ENCODE results near the gene LENG8. TPM values are rescaled to one million over a fixed set of nuclear protein-coding genes. Genes with fewer than 3 reads are reported as not detected.
A peak's percentile ranks its signal among the peaks of the same experiment; 100 is the strongest.
"Not testable (repeated sequence)": the region's sequence is repeated elsewhere in the genome, so short reads cannot be mapped to it uniquely, and the experiment has no call there.

Gene LENG8
- total RNA-seq, 1 donor from 2014 or later: 41.0 TPM

DNA sequence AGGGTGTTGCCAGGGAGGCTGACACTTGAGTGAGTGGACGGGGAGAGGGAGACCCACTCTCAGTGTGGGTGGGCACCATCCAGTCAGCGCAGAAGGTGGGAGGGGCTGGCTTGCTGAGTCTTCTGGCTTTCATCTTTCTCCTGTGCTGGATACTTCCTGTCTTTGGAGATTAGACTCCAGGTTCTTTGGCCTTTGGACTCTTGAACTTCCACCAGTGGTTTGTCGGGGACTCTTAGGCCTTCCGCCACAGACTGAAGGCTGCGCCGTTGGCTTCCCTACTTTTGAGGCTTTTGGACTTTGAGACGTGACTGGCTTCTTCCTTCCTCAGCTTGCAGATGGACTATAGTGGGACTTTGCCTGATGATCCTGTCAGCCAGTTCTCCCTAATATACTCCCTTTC lies 4.3 kb upstream of the LENG8 start:
- no peak for DNase-seq

DNA sequence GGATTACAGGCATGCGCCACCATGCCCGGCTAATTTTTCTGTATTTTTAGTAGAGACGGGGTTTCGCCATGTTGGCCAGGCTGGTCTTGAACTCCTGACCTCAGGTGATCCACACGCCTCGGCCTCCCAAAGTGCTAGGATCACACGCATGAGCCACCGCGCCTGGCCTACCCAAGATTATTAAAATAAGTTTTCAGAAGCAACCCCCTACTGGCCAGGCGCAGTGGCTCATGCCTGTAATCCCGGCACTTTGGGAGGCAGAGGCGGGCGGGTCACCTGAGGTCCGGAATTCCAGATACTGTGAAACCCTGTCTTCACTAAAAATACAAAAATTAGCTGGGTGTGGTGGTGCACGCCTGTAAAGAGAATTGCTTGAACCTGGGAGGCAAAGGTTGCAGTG lies 2.6 kb upstream of the LENG8 start:
- DNase-seq: not testable (repeated sequence)

DNA sequence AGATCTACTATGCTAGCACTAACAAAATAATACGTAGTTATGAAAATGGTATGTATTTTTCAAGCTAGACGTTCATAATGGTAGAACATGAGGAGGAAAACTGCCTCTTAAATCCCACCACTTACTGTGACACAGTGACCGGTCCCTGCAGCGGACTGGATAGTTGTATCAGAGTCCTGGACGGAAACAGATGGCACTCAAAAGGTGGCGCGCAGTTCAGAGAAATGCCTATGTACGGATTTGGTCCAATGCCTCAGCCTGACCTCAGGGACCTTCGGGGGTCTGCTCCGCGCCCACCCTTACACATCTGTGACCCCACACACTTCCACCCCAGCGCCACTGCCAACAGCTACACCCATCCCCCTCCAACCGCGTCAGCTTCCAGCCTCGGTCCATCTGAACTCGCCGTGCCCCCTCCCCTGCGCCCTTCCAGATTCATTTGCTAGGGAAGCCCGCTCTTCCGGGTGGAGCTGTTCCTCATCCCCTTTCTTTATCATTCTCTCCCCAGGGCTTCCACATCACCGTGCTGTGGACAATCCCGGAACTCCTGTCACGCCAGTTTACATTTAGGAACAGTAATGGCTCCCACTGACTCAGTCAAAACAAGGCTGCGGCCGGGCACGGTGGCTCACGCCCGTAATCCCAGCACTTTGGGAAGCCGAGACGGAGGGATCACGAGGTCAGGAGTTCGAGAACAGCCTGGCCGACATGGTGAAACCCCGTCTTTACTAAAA lies 792 bp upstream of the LENG8 start:
- DNase-seq: peak; percentile 75

DNA sequence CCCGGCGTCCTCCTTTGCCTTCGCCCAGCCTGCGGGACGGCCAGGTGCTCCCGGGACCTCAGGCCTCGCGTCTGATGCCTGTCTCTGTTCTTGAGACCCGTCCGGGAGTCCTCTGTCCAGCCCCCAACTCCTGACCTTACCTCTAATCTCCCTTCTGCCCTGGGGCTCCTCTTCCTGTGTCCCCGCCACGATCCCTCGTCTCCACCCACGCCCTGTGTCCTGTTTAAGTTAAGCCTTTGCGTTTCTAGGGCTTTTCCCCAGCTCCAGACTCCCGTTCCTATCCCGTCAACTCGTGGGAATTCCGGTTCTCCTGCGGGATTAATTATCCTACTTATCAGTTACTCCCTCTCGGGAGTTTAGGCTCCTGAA lies 686 bp downstream of the LENG8 start:
- DNase-seq: peak; percentile 49

DNA sequence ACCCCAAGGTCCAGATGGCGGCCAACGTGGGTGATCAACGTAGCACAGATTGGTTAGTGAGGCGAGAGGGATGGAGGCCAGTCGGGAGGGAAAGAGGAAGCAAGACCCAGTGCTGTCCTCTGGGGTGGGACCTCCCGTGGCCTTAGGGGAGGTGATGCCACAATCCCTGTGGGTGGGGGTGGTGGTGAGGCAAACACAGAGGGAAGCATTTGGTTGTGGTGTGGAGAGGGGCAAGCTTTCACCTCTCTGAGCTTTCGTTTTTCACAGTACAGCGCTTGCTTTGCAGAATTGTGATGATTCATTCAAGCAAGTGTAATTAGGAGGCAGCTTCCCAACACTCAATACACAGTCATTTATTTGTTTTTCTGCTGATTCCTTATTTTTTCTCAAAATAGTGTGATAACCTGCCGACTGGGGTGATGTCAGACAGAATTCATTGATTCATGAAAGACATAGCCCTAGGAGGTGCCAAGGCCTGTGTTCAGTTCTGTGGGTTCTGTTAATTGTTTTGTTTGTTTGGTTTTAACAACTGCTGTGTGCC lies 2.4 kb downstream of the LENG8 start:
- no peak for DNase-seq

DNA sequence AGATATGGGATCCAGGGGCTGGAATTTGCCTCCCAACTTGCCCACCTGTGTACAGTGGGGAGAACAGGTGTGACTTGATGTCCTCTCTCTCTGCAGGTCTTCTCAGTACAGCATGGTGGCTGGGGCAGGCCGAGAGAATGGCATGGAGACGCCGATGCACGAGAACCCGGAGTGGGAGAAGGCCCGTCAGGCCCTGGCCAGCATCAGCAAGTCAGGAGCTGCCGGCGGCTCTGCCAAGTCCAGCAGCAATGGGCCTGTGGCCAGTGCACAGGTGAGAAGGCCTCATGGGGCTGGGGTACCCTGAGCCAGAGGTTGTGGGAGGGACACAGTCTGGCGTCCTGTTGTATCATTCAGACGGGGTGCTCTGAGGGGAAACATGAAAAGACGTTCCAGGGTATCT lies 3.0 kb downstream of the LENG8 start:
- no peak for DNase-seq

DNA sequence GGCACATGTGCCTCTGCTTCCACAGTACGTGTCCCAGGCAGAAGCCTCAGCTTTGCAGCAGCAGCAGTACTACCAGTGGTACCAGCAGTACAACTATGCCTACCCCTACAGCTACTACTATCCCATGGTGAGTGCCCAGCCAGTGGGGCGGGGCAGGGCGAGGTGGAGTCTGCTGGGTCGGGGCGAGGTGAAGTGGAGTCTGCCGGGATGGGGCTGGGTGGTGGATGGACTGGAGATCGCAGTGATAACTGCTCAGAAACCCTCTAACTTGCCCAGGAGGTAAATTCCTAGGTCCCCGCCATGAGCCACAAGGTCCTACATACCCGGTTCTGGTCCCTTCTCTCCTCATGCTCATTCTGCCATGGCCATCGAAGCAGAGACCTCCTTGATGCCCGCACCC lies 3.6 kb downstream of the LENG8 start:
- no peak for DNase-seq

DNA sequence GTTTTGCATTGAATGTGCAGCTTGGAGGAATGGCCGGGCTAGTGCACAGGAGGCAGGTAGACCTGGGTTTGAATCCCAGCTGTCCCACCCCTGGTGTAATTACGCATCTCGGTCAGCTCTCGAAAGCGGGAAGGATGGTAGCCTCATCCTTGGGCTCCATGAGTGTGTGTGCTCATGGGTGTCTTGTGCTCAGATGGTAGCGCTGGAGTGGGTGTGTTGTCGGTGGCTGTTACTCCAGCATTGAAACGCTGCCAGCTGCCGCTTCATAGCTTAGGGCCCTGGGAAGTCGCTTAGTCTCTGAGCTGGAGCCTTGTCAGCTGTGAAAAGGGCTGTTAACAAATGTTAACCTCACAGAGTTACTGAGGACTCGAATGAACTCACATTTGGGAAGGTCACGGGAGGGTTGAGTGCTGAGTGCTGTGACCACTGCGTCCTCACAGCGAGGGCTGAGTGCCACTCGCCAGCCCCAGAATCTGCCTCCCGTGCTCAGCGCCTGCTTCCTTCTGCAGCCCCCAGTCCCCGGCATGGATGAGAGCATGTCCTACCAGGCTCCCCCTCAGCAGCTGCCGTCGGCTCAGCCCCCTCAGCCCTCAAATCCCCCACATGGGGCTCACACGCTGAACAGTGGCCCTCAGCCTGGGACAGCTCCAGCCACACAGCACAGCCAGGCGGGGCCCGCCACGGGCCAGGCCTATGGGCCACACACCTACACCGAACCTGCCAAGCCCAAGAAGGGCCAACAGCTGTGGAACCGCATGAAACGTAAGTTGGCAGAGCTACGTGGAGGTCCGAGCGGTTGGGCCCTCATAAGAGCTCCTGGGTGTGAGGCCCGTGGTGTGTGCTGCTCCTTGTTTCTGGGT lies 5.2 kb downstream of the LENG8 start:
- DNase-seq: no peak

DNA sequence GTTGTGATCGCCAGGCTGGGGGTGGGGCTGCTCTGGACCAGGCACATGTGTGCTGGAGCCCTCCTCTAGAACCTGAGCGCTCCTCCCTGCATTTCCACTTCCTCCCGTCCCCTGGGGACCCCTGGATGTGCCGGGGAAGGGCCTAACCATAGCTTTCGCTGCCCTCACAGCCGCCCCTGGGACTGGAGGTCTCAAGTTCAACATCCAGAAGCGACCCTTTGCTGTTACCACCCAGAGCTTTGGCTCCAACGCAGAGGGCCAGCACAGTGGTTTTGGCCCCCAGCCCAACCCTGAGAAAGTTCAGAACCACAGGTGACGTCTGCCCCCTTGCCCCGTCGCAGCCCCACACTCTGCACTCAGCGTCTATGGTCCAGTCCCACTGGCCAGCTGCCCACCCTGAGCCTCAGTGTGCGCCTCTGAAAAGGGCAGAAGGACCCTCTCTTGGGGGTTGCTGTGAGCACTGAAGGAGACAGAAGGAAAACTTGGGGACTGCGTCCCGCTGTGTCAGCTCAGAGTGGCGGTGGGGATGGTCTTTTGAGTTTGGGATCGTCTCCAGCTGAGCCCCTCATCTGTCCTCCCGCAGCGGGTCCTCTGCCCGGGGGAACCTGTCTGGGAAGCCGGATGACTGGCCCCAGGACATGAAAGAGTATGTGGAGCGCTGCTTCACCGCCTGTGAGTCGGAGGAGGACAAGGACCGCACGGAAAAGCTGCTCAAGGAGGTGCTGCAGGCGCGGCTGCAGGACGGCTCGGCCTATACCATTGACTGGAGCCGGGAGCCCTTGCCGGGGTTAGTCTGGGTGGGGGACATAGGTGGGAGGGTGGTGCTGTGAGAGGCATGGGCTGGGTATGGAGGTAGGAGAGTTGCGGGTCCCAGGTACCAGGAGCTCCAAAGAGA lies 6.0 kb downstream of the LENG8 start:
- no peak for DNase-seq

DNA sequence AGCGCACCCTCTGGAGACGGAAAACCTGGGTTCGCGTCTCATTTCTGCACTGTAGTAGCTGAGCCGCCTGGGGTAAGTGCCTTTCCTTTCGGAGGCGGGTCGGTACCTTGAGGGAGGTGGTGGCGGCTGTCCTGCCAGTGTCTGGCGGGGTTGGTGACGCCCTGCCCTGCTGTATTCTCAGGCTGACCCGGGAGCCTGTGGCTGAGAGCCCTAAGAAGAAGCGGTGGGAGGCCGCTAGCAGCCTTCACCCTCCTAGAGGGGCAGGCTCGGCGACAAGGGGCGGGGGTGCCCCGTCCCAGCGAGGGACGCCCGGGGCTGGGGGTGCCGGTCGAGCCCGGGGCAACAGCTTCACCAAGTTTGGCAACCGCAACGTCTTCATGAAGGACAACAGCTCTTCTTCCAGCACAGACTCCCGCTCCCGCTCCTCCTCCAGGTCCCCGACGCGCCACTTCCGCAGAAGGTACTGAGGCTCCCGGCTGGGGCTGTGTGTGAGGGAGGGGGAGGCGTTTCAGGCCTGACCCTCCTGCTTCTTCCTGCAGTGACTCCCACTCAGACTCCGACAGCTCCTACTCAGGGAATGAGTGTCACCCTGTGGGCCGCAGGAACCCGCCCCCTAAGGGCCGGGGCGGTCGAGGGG lies 6.9 kb downstream of the LENG8 start:
- DNase-seq: no peak

DNA sequence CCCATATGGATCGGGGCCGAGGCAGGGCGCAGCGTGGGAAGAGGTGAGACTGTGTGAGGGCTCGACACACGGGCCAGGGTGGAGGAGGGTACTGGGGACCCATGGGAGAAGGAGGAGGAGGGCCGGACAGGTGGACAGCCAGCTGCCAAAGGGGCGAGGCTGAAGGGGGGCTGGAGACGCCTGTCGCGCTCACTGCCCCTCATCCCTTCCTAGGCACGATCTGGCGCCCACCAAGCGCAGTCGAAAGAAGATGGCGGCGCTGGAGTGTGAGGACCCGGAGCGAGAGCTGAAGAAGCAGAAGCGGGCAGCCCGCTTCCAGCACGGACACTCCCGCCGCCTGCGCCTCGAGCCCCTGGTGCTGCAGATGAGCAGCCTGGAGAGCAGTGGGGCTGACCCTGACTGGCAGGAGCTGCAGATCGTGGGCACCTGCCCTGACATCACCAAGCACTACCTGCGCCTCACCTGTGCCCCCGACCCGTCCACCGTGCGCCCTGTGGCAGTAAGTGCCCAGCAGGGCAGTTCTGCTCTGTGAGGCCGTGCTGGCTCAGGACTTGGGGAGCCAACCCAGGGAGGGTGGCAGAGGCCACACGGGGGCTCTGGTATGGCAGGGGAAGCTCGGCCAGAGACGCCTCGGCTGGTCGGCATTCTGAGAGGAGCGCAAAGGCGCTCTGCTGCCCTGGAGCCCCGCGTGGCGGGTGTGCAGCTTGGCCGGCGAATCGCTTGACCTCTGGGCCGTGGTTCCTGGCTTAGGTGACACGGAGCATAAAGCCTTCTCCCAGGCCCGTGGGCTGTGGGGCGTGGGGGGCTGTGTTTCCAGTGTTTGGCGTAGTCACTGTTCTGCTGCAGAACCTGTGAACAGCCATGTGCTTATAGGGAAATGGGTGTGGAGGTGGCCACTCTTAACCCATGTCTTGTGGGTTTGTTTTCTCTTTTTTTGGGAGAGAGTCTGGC lies 7.7 kb downstream of the LENG8 start:
- DNase-seq: no peak

DNA sequence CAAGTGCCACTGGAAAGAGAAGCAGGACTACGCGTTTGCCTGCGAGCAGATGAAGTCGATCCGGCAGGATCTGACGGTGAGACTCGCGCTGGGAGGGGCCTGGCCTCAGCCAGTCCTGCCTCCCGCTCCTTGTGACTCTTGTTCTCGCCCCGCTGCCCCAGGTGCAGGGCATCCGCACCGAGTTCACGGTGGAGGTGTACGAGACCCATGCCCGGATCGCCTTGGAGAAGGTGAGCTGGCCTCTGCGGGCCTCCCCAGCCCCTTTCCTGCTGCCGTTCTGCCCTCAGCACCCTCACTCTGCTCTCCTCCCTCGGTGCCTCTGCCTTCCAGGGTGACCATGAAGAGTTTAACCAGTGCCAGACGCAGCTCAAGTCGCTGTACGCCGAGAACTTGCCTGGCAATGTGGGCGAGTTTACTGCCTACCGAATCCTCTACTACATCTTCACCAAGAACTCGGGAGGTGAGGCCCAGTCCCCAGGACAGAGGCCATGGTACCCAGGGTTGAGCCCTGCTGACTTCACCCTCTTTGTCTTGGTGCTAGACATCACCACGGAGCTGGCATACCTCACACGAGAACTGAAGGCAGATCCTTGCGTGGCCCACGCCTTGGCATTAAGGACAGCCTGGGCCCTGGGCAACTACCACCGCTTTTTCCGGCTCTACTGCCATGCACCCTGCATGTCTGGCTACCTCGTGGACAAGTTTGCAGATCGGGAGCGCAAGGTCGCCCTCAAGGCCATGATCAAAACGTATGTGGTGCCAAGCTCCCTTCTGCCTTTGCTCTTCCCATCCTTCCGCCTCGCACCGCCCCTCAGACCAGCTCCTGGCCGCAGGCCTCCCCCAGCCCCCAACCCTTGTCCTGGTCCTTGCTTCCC lies 9.0 kb downstream of the LENG8 start:
- no peak for DNase-seq

DNA sequence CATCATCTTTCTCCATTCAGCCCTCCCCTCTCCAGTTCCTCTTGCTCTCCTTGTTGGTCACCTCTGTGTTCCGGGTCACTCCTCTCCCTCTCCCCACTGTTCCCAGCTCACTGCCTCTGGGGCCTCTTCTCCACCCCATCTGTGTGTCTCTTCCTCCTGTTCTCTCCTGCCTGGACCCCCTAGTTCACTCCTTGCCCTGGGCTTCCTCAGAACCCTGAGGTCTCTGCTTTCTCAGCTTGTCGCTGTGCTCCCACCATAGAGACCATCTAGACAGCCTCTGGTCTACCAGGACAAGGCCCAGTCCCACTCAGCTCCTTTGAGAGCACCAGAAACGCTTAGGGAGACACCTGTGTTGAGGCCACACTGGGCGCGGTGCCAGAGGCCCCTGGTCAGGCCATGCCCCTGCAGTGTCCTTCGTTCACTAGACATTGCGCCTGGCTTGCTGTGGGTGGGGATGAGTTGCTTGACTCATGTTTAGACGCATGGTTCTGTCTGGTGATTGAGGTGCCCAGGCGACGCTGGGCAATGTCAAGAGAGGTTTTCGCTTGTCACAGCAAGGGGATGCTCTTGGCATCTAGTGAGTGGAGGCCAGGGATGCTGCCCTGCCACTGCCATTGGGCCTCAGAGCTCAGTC lies 9.8 kb downstream of the LENG8 start:
- DNase-seq: no peak

DNA sequence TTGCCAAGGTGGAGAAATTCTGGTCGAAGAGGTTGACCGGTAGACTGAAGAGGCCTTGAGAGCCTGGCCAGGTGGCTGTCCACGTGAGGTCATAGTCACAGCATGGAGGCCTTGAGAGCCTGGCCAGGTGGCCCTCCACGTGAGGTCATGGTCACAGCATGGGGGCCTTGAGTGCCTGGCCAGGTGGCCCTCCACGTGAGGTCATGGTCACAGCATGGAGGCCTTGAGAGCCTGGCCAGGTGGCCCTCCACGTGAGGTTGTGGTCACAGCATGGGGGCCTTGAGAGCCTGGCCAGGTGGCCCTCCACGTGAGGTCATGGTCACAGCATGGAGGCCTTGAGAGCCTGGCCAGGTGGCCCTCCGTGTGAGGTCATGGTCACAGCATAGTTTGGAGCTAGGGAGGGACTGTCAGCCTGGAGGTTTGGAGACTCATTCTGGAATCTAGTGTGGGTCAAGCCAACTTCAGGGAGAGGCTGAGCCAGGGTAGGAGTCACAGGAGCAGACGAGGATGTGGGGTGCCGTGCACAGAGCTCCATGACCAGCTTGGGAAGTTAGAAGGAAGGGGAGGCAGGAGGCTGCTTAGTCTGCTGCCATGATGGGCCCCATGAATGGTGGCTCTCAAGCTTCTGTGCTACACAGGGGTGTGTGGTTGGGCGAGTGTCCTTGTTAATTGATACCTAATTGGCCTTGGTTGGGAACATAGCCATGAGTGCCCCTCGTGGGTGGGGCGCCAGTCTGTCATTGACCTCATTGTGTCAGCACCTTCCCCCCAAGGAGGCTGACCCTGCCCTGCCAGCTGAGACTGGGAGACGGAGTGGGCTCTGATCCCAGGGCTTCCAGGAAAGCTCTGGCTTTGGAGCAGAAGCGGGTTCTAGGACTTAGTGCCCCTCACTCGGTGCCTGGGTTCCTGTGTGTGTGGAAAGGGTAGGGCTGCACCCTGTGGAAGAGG lies 10.6 kb downstream of the LENG8 start:
- no peak for DNase-seq

DNA sequence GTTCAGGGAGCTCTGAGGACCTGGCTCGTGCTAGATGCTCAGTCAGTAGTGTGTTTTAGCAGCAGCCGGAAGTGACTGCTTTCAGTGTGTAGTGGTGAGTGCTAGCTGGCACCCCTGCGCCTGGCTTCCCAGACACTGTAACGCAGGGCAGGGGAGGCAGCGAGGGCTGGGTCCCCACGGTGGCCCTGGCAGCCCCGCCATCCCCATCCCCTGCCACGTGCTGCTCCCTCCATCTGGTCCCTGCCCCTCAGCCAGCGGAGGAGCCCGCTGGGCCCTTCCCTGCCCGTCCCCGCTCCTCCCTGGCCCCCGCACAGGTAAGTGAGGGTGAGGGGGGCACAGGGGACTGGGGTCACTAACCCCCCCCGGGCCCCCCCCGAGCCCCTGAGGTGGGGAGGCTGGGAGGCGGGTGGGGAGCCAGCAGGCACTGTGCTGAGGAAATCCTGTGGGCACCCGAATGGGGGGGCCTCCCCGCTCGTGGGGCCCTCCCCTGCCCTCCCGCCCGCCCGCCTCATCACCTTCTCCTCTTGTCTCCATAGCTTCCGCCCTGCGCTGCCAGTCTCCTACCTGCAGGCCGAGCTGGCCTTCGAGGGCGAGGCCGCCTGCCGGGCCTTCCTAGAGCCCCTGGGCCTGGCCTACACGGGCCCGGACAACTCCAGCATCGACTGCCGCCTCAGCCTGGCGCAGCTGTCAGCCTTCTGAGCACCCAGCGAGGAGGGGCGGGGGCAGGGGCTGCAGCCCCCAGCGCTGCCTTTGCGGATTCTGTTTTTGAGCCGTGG lies 11.4 kb downstream of the LENG8 start:
- DNase-seq: no peak

DNA sequence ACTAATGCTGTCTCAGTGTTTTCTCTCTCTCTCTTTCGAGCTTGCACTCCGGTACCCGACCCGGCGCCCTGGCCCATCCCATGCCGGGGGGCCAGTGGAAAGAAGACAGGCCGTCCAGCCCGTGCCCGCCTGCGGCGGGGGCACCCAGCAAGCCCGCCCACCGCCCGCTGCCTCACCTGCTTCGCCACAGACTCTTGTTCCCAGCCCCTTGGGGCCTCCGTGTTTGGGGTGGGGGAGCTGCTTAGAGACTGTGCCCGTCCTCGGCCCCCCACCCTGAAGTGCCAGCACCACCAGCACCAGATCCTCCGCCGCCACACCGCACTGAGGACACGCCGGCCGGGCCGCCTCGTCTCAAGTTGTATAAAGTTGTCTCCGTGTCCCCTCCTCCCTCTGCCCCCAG lies 12.2 kb downstream of the LENG8 start:
- no peak for DNase-seq

DNA sequence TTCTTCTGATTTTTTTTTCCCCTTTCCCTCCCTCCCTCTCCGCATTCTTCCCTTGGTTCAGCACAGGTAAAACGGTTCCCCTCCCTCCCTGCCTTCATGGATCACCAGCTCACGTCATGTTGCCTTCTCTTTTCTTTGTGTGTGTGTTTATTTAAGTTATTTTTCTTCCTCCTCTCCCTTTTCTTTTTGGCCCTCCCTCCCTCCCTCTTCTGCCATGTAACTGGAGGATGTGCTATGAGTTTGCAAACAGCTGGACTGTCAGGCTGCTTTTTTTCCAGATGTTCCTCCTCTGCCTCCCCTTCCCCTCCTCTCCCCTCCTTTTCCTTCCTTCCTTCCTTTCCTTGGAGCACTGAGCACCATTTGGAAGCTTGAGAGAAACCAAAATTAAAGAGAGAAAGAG lies 12.6 kb downstream of the LENG8 start:
- DNase-seq: no peak
